ENCODE data around the gene LRMDA.
A peak's percentile ranks its signal among the peaks of the same experiment; 100 is the strongest.
"Not testable (repeated sequence)": the region's sequence is repeated elsewhere in the genome, so short reads cannot be mapped to it uniquely, and the experiment has no call there.

Gene LRMDA

GRCh38 chr10:75764974-75765788 lies 333.8 kb downstream of the LRMDA start:
- no peaks in the 10 kb centered on the region for H3K36me3 ChIP-seq (ENCODE audit: insufficient read depth, low read length)
- peak overlapping the region; percentile 18 for H3K9ac ChIP-seq (ENCODE audit: low read depth, low read length, poor library complexity, severe bottlenecking)
- H2AFZ ChIP-seq (ENCODE audit: low read length) = no peak overlapping the region
- no peaks in the 10 kb centered on the region for H3K79me2 ChIP-seq (ENCODE audit: insufficient read depth, low read length)
- H3K9me2 ChIP-seq (replicated peaks; ENCODE audit: low read depth, low read length) = no peaks in the 10 kb centered on the region
- H3K4me3 ChIP-seq (ENCODE audit: low read length, poor library complexity, severe bottlenecking) = no peak overlapping the region
- no peaks in the 10 kb centered on the region for H4K20me1 ChIP-seq (ENCODE audit: insufficient read depth, low read length, poor library complexity, severe bottlenecking)
- peak overlapping the region; percentile 46 for H3K4me2 ChIP-seq (ENCODE audit: low read depth, low read length, poor library complexity, severe bottlenecking)
- TF ChIP-seq EZH2phosphoT487 (IDR thresholded peaks at IDR 0.05; ENCODE audit: borderline replicate concordance) = no peak
- TF ChIP-seq CTCF (conservative IDR thresholded peaks at IDR 0.05; ENCODE audit: low read length) = no peak
- H3K4me1 ChIP-seq (ENCODE audit: insufficient read depth, low read length, poor library complexity, severe bottlenecking) = peaks cover 32% of the 10 kb centered on the region
- no peaks in the 10 kb centered on the region for H3K9me3 ChIP-seq (ENCODE audit: insufficient read depth, low read depth, low read length)
- H3F3A ChIP-seq (ENCODE audit: low read depth) = no peaks in the 10 kb centered on the region; the same call in 1 of the 2 replicates
- H3K27me3 ChIP-seq (ENCODE audit: insufficient read depth, low read length, poor library complexity, severe bottlenecking) = no peaks in the 10 kb centered on the region

GRCh38 chr10:75765789-75766096 lies 334.3 kb downstream of the LRMDA start:
- H3K4me1 ChIP-seq (ENCODE audit: insufficient read depth, low read length, poor library complexity, severe bottlenecking) = peaks cover 32% of the 10 kb centered on the region
- H3K9me3 ChIP-seq (ENCODE audit: insufficient read depth, low read depth, low read length) = no peaks in the 10 kb centered on the region

GRCh38 chr10:75766106-75766505 lies 334.7 kb downstream of the LRMDA start:
- Histone ChIP-seq H3F3A (ENCODE audit: low read depth) (no peaks in the 10 kb centered on the region; the same call in 1 of the 2 replicates), H3K4me2 (ENCODE audit: low read depth, low read length, poor library complexity, severe bottlenecking) (peak overlapping the region; percentile 46), H3K79me2 (ENCODE audit: insufficient read depth, low read length) (no peaks in the 10 kb centered on the region), H3K9ac (ENCODE audit: low read depth, low read length, poor library complexity, severe bottlenecking) (peak overlapping the region; percentile 18), H3K9me3 (ENCODE audit: insufficient read depth, low read depth, low read length) (no peaks in the 10 kb centered on the region), H3K36me3 (ENCODE audit: insufficient read depth, low read length) (no peaks in the 10 kb centered on the region), H3K9me2 (replicated peaks; ENCODE audit: low read depth, low read length) (no peaks in the 10 kb centered on the region), H4K20me1 (ENCODE audit: insufficient read depth, low read length, poor library complexity, severe bottlenecking) (no peaks in the 10 kb centered on the region), H2AFZ (ENCODE audit: low read length) (no peak overlapping the region), H3K4me1 (ENCODE audit: insufficient read depth, low read length, poor library complexity, severe bottlenecking) (peaks cover 32% of the 10 kb centered on the region), H3K4me3 (ENCODE audit: low read length, poor library complexity, severe bottlenecking) (no peak overlapping the region), H3K27me3 (ENCODE audit: insufficient read depth, low read length, poor library complexity, severe bottlenecking) (no peaks in the 10 kb centered on the region)
- TF ChIP-seq CTCF (conservative IDR thresholded peaks at IDR 0.05; ENCODE audit: low read length) (no peak), EZH2phosphoT487 (IDR thresholded peaks at IDR 0.05; ENCODE audit: borderline replicate concordance) (no peak)

More at GRCh38 chr10:75765789-75766096, 334.3 kb downstream of the LRMDA start:
- Histone ChIP-seq H3F3A (ENCODE audit: low read depth) (no peaks in the 10 kb centered on the region; the same call in 1 of the 2 replicates), H3K9me2 (replicated peaks; ENCODE audit: low read depth, low read length) (no peaks in the 10 kb centered on the region), H3K36me3 (ENCODE audit: insufficient read depth, low read length) (no peaks in the 10 kb centered on the region), H3K4me3 (ENCODE audit: low read length, poor library complexity, severe bottlenecking) (no peak overlapping the region), H2AFZ (ENCODE audit: low read length) (no peak overlapping the region), H3K9ac (ENCODE audit: low read depth, low read length, poor library complexity, severe bottlenecking) (peak overlapping the region; percentile 18), H3K79me2 (ENCODE audit: insufficient read depth, low read length) (no peaks in the 10 kb centered on the region), H3K27me3 (ENCODE audit: insufficient read depth, low read length, poor library complexity, severe bottlenecking) (no peaks in the 10 kb centered on the region), H4K20me1 (ENCODE audit: insufficient read depth, low read length, poor library complexity, severe bottlenecking) (no peaks in the 10 kb centered on the region), H3K4me2 (ENCODE audit: low read depth, low read length, poor library complexity, severe bottlenecking) (peak overlapping the region; percentile 46)
- TF ChIP-seq CTCF (conservative IDR thresholded peaks at IDR 0.05; ENCODE audit: low read length) (no peak), EZH2phosphoT487 (IDR thresholded peaks at IDR 0.05; ENCODE audit: borderline replicate concordance) (no peak)

GRCh38 chr10:75766752-75767151 lies 335.3 kb downstream of the LRMDA start:
- not testable (repeated sequence) for H4K20me1 ChIP-seq (ENCODE audit: insufficient read depth, low read length, poor library complexity, severe bottlenecking); H3F3A ChIP-seq (ENCODE audit: low read depth); H3K36me3 ChIP-seq (ENCODE audit: insufficient read depth, low read length)

More at GRCh38 chr10:75766752-75767151, 335.3 kb downstream of the LRMDA start:
- not testable (repeated sequence) for H3K27me3 ChIP-seq (ENCODE audit: insufficient read depth, low read length, poor library complexity, severe bottlenecking); H3K9me3 ChIP-seq (ENCODE audit: insufficient read depth, low read depth, low read length); H3K9me2 ChIP-seq (replicated peaks; ENCODE audit: low read depth, low read length); H3K79me2 ChIP-seq (ENCODE audit: insufficient read depth, low read length); H2AFZ ChIP-seq (ENCODE audit: low read length); H3K9ac ChIP-seq (ENCODE audit: low read depth, low read length, poor library complexity, severe bottlenecking); H3K4me2 ChIP-seq (ENCODE audit: low read depth, low read length, poor library complexity, severe bottlenecking); H3K4me3 ChIP-seq (ENCODE audit: low read length, poor library complexity, severe bottlenecking)
- peaks cover 32% of the 10 kb centered on the region for H3K4me1 ChIP-seq (ENCODE audit: insufficient read depth, low read length, poor library complexity, severe bottlenecking)

Measured in Loucy (cell line).